ENCODE measurements around the gene ENC1.

DNA sequence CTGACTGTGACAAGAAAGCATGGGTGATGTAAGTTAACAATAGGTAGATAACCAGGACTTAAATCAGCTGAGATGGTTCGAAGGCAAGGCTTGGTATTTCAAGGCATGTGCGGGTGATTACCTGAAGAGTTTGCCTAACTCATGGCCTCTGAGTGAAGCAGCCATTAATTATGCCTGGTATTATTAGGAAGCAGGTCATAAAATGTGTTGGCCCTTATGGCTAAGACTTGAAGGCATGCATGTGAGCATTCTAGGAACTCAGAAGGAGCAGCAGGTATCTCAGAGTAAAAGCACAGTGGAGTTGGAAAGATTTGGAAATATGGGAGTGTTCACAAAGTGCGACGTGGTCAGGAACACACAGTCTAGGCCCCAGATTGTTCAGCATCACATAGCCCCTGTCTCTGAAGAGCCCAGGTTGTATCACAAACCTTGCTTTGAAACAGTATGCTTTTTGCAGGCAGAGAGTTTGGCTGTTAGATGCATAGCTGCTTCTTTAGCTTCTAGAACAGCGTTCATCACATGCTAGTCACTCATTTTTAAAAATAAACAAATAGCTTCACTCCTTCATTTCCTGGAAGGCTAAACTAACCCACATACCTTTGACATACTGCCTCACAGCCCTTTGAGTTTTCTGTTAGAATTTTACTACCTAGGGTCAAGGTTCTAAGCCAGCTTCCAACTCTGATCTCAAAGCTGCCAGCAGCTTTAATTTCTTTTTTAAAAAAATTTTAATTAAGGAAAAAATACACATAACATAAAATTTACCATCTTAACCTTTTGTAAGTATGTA, 46.6 kb upstream of the ENC1 start:
- TF ChIP-seq POLR2A (IDR thresholded peaks at IDR 0.05) = no peak
- TF ChIP-seq POLR2AphosphoS5 (IDR thresholded peaks at IDR 0.05) = no peak
- TF ChIP-seq, protein P1, sequence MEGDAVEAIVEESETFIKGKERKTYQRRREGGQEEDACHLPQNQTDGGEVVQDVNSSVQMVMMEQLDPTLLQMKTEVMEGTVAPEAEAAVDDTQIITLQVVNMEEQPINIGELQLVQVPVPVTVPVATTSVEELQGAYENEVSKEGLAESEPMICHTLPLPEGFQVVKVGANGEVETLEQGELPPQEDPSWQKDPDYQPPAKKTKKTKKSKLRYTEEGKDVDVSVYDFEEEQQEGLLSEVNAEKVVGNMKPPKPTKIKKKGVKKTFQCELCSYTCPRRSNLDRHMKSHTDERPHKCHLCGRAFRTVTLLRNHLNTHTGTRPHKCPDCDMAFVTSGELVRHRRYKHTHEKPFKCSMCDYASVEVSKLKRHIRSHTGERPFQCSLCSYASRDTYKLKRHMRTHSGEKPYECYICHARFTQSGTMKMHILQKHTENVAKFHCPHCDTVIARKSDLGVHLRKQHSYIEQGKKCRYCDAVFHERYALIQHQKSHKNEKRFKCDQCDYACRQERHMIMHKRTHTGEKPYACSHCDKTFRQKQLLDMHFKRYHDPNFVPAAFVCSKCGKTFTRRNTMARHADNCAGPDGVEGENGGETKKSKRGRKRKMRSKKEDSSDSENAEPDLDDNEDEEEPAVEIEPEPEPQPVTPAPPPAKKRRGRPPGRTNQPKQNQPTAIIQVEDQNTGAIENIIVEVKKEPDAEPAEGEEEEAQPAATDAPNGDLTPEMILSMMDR (IDR thresholded peaks at IDR 0.05) = no peak
